Stomach smooth muscle (tissue), 2 donors: ENCODE measurements around the gene BHLHE23.
"Not testable (repeated sequence)": the region's sequence is repeated elsewhere in the genome, so short reads cannot be mapped to it uniquely, and the experiment has no call there.

Experiments used
- H3K27ac ChIP-seq: one replicate; pipeline ENCODE4 v1.7.0; 2013; ENCODE audit warnings: mild to moderate bottlenecking, low read length, inconsistent platforms
- H3K27me3 ChIP-seq, 2 donors: one replicate each; pipeline ENCODE4 v1.7.0; 2013; ENCODE audit warnings: low read length in 2 of 2; ENCODE audit not compliant: insufficient read depth in 2 of 2, control insufficient read depth in 1 of 2
- H3K36me3 ChIP-seq, 2 donors: one replicate each; pipeline ENCODE4 v1.7.0; 2013; ENCODE audit warnings: low read length in 2 of 2; ENCODE audit not compliant: control insufficient read depth in 2 of 2, insufficient read depth in 2 of 2
- H3K4me1 ChIP-seq: one replicate; pipeline ENCODE4 v1.7.0; 2013; ENCODE audit warnings: low read length; ENCODE audit not compliant: control insufficient read depth, insufficient read depth
- H3K4me3 ChIP-seq, 2 donors: one replicate each; pipeline ENCODE4 v1.7.0; 2013; ENCODE audit warnings: low read length in 2 of 2
- H3K9ac ChIP-seq, 2 donors: one replicate each; pipeline ENCODE4 v1.7.0; 2013; ENCODE audit warnings: low read length in 2 of 2, mild to moderate bottlenecking in 1 of 2
- H3K9me3 ChIP-seq, 2 donors: one replicate each; pipeline ENCODE4 v1.7.0; 2013; ENCODE audit warnings: low read length in 2 of 2; ENCODE audit not compliant: control insufficient read depth in 2 of 2
- donor health status: healthy.
- donor health status: Pancreatic carcinoma.

Gene BHLHE23

GRCh38 chr20:63043348-63044203, 36.8 kb upstream of the BHLHE23 start:
- H3K36me3 ChIP-seq, result no peaks in the 10 kb centered on the region
- H3K4me1 ChIP-seq, result no peaks in the 10 kb centered on the region
- peaks cover 14 to 20% of the 10 kb centered on the region in 2 donors for H3K27me3 ChIP-seq
- no peak overlapping the region for H3K9ac ChIP-seq
- no peaks in the 10 kb centered on the region for H3K9me3 ChIP-seq
- no peak overlapping the region for H3K27ac ChIP-seq
- no peak overlapping the region for H3K4me3 ChIP-seq

DNA sequence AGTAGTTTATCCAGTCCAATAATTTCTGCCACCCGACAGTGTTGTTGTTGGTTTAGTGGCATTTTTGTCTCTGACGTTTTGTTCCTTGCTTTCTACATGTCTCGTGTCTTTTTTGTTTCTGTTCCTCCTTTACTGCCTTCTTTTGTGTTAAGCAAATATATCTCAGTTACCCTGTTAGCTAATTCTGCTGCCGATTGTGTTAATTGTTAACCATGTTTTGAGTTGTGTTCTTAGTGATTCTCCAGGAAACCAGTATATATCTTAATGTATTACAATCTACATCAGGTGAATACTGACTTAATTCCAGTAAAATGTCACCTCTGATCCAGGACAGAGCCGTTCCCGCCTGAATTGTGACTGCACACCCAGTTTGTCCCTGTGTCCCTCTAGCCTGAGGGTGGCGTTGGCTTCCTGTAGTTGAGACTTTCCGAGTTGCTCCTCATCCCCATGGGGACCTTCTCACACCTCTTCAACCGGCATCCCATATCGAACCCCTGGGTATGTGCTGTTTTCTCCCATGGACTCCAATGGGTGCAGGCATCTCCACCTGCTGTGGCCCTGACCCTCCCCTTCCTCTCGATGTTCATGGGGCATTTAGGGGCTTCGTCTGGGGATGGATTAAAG, 35.8 kb upstream of the BHLHE23 start:
- H3K9ac ChIP-seq, result no peak overlapping the region

GRCh38 chr20:63041776-63042175, 35.0 kb upstream of the BHLHE23 start:
- peaks cover 16 to 20% of the 10 kb centered on the region in 2 donors for H3K27me3 ChIP-seq
- no peak overlapping the region for H3K4me3 ChIP-seq

More for the DNA sequence above, 35.8 kb upstream of the BHLHE23 start:
- Histone ChIP-seq H3K36me3 (no peaks in the 10 kb centered on the region), H3K27ac (no peak overlapping the region), H3K4me3 (no peak overlapping the region), H3K9me3 (no peaks in the 10 kb centered on the region), H3K4me1 (no peaks in the 10 kb centered on the region), H3K27me3 (peaks cover 14 to 21% of the 10 kb centered on the region in 2 donors)

GRCh38 chr20:63037669-63038268, 31.0 kb upstream of the BHLHE23 start:
- no peak overlapping the region for H3K27ac ChIP-seq
- H3K4me3 ChIP-seq, result no peak overlapping the region
- no peaks in the 10 kb centered on the region for H3K9me3 ChIP-seq
- H3K27me3 ChIP-seq, result peaks cover 30 to 39% of the 10 kb centered on the region in 2 donors
- H3K9ac ChIP-seq, result no peak overlapping the region
- H3K36me3 ChIP-seq, result no peaks in the 10 kb centered on the region
- peaks cover 4% of the 10 kb centered on the region for H3K4me1 ChIP-seq

More at GRCh38 chr20:63041776-63042175, 35.0 kb upstream of the BHLHE23 start:
- no peaks in the 10 kb centered on the region for H3K36me3 ChIP-seq
- no peak overlapping the region for H3K9ac ChIP-seq
- H3K27ac ChIP-seq, result no peak overlapping the region
- H3K4me1 ChIP-seq, result no peaks in the 10 kb centered on the region
- H3K9me3 ChIP-seq, result no peaks in the 10 kb centered on the region

- Histone ChIP-seq H3K36me3 (no peaks in the 10 kb centered on the region), H3K4me3 (no peak overlapping the region), H3K27ac (no peak overlapping the region), H3K9ac (no peak overlapping the region), H3K27me3 (peaks cover 39% of the 10 kb centered on the region in 2 donors), H3K9me3 (no peaks in the 10 kb centered on the region), H3K4me1 (peaks cover 4% of the 10 kb centered on the region)
Measured at GRCh38 chr20:63036291-63036690, 29.5 kb upstream of the BHLHE23 start.

DNA sequence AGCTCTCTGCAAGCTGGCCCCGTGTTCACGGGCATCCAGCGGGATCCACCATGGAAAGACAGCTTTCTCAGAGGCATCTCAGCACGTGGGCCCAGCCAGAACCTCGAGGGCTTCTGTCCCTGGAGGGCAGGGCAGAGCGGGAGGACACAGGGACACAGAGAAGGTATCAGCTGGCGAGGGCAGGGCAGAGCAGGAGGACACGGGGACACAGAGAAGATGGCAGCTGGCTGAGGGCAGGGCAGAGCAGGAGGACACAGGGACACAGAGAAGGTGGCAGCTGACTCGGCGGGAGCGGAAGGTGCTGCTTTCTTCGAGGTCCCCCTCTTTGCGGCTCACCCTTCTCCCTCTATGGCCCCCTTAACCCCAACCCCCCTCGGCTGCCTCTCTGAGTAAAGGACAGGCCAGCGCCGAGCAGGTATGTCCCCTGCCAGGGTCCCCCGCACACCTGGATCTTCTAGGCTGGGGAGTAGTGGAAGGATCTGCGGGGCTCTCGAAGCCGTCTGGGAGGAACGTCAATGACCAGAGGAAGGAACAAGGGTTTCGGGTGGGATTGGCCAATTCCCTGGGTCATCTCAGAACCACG, 28.9 kb upstream of the BHLHE23 start:
- H3K4me3 ChIP-seq, result no peak overlapping the region

GRCh38 chr20:63034710-63035602, 28.2 kb upstream of the BHLHE23 start:
- not testable (repeated sequence) for H3K27ac ChIP-seq, H3K4me3 ChIP-seq, H3K4me1 ChIP-seq, H3K36me3 ChIP-seq, H3K9ac ChIP-seq, H3K9me3 ChIP-seq
- H3K27me3 ChIP-seq, result peaks cover 42 to 46% of the 10 kb centered on the region in 2 donors

More for the DNA sequence above, 28.9 kb upstream of the BHLHE23 start:
- Histone ChIP-seq H3K36me3 (no peaks in the 10 kb centered on the region), H3K27ac (no peak overlapping the region), H3K4me1 (peaks cover 4% of the 10 kb centered on the region), H3K9me3 (no peaks in the 10 kb centered on the region), H3K27me3 (peaks cover 39 to 40% of the 10 kb centered on the region in 2 donors), H3K9ac (no peak overlapping the region)

GRCh38 chr20:63033794-63034709, 27.3 kb upstream of the BHLHE23 start:
- H3K27ac ChIP-seq, result no peak overlapping the region
- H3K4me1 ChIP-seq, result peaks cover 8% of the 10 kb centered on the region
- H3K9me3 ChIP-seq, result no peaks in the 10 kb centered on the region
- H3K9ac ChIP-seq, result no peak overlapping the region
- no peak overlapping the region for H3K4me3 ChIP-seq
- H3K36me3 ChIP-seq, result no peaks in the 10 kb centered on the region
- peaks cover 50 to 53% of the 10 kb centered on the region in 2 donors for H3K27me3 ChIP-seq
